ENCODE measurements around the gene S1PR5.
"Not testable (repeated sequence)": the region's sequence is repeated elsewhere in the genome, so short reads cannot be mapped to it uniquely, and the experiment has no call there.

Gene S1PR5

DNA sequence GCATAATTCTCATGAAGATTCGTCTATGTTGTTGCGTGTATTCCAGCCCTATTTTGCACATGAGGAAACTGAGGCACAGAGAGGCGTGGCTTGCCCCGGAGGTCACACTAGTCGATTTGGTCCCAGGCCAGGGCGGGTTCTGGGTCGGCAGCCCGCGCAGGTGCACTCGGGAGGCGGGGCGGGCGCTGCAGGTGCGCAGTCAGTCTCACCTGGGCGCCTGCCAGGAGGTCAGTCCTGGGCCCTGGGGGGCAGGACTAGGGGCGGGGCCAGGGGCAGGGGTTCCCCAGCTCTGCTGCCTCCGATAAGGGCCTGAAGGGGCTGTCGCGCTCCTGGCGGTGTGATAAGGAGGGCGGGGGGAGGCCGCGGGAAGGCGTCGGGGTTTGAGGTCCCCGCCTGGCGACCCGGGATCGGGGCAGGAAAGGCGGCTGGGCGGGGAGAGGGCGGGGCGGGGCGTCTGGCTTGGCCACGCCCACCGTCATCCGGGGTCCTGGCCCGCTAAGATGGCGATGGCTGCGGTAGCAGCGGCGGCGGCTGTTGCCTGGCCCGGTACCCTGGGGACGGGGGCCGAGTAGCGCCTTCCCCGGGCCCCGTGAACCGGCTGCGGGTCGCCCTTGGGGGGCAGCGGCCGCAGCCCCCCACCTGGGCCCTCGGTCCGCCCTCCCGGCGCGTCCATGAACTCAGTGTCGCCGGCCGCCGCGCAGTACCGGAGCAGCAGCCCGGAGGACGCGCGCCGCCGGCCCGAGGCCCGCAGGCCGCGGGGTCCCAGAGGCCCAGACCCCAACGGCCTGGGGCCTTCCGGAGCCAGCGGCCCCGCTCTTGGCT, 26.4 kb upstream of the S1PR5 start, which contains the start of gene ATG4D:
ATG4D (plus strand) TSS at position 485 of the 822 bp plus-strand sequence; CDS start at position 672, 187 bp downstream.
- DNase-seq = peak; percentile 90

DNA sequence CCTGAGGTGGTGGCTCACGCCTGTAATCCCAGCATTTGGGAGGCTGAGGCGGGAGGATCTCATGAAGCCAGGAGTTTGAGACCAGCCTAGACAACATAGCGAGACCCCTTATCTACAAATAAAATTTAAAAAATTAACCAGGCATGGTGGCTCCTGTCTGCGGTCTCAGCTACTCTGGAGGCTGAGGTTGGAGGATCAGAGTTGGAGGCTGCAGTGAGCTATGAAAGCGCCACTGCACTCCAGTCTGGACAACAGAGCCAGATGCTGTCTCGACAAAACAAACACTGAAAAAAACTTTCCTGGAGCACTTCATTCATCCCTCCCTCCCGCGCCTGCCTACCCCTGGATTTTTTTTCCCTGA, 25.8 kb upstream of the S1PR5 start:
- no peak for DNase-seq

DNA sequence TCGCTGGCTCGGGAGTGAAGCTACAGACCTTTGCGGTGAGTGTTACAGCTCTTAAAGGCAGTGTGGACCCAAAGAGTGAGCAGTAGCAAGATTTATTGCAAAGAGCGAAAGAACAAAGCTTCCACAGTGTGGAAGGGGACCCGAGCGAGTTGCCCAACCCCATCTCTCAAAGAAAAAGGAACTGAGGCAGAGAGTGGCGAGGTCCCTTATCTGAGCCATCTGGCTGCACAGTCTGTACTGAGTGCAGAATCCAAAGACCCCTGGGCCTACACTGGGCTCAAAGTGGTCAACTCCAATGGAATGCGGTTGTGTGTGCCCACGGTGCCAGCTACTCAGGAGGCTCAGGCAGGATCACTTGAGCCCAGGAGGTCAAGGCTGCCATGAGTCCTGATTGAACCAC, 21.8 kb upstream of the S1PR5 start:
- DNase-seq = not testable (repeated sequence)

DNA sequence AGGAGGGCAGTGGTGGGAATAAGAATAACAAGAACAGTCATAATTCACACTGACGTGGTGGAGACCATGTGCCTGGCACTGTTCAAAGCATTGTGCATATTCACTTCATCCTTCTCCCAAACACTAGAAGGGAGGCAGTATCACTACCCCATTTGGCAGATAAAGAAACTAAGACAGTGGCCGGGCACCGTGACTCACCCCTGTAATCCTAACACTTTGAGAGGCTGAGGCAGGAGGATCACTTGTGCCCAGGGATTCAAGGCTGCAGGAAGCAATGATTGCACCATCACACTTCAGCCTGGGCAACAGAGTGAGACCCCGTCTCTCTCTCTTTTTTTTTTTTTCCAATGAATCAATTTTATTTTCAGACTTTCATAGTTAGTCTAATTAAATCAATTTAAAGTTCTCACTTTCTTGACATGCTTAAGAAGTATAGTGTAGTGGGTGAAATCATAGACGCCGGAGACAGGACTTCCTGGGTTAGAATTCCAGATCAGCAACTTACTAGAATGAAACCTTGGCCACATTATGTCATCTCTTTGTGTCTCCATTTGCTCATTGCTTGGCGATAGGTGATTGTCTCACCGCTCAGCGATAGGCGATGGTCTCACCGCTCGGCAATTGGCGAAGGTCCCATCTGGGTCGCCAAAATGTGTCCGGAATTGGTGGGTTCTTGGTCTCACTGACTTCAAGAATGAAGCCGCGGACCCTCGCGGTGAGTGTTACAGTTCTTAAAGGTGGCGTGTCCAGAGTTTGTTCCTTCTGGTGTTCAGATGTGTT, 21.1 kb upstream of the S1PR5 start:
- DNase-seq = no peak

DNA sequence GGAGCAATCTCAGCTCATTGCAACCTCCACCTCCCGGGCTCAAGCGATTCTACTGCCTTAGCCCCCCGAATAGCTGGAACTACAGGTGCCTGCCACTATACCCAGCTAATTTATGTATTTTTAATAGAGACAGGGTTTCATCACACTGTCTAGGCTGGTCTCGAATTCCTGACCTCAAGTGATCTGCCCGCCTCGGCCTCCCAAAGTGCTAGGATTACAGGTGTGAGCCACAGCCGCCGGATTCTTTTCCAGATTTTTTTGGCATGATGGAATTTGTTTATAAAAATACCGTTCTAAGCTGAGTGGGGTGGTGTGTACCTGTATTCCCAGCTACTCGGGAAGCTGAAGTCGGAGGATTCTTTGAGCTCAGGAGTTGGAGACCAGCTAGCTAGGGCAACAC, 20.4 kb upstream of the S1PR5 start:
- no peak for DNase-seq

DNA sequence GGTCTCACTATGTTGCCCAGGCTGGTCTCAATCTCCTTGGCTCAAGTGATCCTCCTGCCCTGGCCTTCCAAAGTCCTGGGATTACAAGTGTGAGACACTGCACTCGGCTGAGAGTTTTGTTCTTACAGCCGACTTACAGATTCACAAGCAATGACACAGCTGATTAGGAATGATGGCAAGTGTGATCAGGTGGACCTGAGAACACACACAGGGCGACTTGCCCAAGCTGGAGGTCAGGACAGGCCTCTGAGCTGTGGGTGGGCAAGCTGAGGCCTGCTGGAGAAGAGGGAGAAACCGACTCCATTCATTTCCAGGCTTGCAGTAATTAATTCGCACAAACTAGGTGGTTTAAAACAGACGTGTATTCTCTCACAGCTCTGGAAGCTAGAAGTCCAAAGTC, 18.4 kb upstream of the S1PR5 start:
- no peak for DNase-seq

DNA sequence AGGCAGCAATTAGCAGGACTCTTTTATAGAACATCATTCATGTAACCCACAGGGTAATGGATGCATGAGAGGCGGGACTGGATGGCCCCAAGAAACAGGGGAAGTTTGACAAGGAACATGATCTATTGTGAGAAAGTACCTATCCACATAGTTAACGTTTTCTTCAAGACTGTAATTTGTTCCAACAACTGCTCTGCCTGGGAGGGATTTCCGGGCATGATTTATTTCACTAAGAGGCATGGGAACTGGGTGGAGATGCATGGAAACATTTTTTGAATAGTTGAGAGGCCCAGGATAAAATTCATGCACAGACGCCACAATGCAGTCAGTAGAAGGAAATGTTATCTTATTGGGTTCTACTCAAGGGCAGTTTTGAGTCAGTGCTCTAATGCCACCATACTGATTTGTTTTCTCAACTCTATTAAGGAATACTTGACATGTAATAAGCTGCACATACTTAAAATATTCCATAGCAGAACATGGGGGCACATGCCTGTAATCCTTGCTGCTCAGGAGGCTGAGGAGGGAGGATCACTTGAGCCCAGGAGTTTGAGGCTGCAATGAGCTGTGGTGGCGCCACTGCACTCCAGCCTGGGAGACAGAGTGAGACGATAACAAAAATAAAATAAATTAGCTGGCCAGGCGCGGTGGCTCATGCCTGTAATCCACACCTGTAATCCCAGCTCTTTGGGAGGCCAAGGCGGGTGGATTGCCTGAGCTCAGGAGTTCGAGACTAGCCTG, 16.6 kb upstream of the S1PR5 start:
- no peak for DNase-seq

DNA sequence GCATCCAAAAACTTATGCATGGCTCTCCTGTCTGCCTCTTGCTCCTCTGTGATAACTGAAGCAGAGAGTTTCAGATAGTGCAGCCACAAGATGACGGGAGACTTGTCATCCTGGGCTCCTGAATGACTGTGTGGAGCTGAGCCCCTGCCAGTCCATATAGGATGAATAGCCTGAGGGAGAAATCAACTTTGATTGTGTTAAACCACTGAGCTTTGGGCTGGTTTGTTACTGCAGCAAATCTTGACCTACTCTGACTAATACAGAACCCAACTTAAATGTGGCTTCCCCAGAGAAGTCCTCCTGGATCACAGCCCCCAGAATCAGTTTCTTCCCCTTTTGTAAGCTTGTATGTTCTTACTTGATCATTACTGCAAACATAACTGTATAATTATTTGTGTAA, 15.2 kb upstream of the S1PR5 start:
- DNase-seq = no peak

DNA sequence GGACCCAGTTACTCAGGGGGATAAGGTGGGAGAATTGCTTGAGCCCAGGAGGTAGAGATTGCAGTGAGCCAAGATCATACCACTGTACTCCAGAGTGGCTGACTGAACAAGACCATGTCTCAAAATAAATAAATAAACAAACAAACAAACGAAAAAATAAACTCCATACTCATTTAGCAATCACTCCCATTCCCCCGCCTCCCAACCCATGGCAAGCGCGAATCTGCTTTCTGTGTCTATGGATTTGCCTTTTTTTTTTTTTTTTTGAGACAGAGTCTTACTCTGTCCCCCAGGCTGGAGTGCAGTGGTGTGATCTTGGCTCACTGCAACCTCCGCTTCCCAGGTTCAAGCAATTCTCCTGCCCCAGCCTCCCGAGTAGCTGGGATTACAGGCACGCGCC, 9.6 kb upstream of the S1PR5 start:
- DNase-seq = not testable (repeated sequence)

DNA sequence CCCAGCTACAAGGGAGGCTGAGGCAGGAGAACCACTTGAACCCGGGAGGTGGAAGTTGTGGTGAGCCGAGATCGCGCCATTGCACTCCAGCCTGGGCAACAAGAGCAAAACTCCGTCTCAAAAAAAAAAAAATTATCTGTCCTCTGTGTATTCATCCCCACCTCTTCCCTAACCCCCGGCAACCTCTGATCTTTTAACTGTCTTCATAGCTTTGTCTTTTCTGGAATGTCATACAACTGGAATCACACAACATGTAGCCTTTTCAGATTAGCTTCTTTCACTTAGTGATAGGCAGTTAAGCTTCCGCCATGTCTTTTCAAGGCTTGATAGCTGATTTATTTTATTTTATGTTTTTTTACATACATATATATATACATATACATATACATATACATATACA, 8.4 kb upstream of the S1PR5 start:
- DNase-seq = no peak

DNA sequence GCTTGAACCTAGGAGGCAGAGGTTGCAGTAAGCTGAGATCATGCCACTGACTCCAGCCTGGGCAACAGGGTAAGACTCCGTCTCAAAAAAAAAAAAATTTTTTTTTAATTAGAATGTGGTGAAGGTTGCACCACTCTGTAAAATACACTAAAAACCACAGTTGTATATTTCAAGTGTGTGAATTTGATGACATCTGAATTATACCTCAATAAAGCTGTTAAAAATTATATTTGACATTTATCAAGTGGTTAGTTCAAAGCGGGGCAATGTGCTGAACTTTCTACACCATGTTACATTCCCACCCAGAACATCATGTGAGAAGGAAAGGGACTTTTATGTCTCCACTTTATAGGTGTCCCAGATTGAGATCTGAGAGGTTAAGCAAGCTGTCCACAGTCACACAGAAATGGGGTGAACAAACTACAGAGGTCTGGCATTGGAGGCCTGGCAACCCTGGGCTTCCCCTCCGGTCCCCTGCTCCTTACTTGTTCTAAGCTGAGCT, 5.9 kb upstream of the S1PR5 start:
- DNase-seq = no peak

DNA sequence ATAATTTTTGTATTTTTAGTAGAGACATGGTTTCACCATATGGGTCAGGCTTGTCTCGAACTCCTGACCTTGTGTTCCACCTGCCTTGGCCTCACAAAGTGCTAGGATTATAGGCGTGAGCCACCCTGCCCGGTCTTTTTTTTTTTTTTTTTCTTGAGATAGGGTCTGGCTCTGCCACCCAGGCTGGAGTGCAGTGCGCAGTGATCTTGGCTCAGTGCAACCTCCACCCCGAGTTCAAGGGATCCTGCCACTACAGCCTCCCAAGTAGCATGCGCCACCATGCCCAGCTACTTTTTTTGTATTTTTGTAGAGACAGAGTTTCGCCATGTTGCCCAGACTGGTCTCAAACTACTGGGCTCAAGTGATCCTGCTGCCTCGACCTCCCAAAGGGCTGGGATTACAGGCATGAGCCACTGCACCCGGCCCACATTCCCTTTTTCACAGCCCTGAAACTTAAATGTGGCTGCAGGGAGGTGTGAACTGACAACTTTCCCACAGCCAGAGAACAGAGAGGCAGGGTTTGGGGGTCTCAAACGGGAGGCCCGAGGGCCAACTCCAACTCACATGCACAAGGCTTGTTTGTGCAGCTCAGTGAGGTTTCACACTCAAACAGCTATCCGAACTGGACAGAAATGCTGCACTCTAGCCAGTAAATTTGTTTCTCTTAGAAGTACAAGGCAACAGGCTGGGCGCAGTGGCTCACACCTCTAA, 4.4 kb upstream of the S1PR5 start:
- DNase-seq = no peak

DNA sequence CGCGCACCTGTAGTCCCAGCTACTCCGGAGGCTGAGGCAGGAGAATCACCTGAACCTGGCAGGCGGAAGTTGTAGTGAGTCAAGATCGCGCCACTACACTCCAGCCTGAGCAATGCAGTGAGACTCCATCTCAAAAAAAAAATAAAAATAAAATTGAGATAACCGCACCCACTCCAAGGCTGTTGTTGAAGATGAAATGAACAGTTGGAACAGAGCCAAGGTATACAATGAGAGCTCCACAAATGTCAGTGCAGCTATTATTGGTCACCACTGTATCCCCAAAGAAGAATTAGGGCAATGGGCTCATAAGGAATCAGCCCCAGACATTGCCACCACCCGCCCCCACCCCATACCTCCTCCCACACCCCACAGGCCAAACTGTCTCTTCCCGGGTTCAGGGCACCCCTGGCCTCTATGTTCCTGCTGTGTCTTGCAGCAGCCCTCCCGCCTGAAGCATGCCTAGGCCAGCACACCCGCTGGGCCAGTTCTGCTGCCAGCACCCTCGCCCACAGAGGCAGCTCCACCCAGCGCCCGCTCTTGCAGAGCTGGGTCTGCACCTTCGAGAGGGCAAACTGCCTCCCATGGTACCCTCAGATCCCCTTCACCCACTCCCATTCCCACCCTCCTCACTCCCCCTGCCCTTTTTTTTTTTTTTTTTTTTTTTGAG, 3.5 kb upstream of the S1PR5 start:
- no peak for DNase-seq

DNA sequence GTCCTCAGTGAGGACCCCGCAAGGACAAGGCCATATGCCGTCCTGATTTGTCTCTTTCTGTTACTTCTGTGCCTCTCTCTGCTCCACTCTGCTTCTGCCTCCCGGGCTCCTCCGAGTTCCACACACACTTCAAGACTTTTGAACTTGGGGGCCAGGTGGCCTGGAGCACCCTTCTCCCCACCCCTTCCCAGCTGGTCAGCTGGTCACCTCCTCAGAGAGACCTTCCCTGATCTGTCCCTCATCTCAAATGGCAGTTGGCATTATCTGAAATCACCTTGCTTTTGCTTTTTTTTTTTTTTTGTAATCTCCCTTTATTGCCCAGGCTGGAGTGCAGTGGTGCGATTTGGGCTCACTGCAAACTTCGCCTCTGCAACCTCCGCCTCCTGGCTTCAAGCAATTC, 2.2 kb upstream of the S1PR5 start:
- no peak for DNase-seq

DNA sequence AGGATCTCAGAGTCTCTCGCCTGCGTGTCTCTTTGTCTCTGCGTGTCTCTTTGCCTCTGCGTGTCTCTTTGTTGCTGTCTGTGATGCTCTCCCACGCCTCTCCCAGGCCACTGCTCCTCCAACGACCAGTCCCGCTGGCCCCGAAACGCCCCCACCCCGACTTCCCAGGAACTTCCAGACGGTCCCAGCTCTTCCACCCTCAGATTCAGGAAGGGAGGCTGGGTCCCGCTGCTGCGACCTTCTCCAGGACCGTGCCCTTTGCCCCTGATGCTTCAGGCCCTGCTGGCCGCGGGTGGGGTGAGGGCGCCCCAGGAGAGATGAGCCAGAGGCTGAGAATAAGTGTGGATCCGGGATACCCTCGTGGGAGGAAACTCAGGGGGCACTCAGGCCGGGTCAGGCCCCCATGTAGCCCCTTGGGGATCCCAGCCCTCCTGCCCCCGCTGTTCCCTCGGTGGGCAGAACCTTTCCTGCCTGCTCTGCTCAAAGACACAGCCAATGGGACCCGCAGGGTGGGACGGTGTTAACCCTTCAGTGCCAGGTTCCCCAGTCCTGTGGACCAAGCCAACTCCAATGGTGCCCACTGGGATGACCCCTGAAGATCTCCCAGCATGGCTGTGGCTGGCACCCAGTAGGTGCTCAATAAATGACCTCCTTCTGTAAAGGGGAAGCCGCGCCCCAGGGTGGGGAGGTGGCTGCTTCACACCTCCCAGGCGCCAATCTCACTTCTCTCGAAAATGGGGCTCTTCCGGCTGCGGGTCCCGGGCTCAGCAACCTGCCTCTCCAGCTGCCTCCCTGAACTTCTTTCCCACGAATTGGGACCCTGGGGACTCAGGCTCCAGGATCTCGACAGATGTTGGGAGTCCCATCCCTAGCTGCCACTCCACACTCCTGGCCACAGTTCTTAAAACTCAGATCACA, 1.5 kb upstream of the S1PR5 start:
- no peak for DNase-seq

DNA sequence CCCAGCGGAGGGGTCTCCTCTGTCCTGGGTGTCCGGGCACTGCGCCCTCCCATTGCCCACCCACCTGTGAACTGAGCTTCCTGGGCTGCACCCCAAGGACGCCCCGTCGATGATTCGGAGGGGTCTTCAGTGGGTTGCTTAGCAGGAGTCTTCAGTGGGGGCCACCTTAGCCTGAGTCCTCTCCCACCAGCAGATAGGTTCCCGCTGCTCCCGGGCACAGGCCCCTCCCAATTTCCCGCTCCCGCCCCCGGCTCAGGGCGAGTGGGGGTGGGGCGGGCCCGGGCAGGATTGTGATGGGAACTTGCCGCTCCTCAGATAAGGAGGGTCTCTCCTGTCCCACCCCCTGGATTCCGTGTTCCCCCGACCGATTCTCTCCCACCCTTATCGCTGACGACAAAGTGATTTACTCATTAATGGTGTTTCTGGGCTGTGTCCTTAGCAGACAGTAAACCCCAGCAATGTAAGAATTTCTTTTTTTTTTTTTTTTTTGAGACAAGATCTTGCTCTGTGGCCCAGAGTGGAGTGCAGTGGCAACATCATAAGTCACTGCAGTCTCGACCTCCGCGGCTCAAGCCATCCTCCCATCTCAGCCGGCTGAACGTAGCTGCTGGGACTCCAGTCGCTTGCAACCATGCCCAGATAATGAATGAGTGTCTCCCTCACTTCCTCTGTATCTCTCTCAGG, 655 bp upstream of the S1PR5 start:
- DNase-seq = no peak

DNA sequence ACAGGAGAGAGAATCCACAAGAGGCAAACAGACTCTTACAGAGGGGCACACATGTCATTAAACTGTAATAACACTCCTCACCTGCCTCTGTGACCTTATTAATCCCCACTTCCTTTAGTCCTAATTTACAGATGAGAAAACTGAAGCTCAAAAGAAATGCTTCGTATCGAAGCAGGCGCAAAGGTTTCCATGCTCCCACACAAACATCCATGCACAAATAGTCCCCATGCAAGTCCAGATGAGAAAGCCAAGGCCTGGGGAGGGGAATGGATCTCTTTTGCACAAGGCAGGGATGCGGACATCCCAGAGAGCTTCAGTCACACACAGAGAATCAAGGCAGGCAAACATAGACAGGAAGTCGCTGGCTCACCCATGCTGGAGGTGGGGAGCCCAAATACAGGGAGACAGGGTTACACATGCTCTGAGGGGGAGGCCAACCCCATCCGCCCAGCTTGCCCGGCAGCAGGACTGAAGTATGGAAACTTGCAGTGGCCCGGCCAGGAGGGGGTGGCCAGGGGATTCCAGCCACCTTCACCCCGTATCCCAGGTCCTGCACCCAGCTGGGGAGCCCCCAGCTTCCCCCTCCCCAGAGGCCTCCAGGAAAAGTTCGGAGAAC, 468 bp downstream of the S1PR5 start:
- DNase-seq = no peak

DNA sequence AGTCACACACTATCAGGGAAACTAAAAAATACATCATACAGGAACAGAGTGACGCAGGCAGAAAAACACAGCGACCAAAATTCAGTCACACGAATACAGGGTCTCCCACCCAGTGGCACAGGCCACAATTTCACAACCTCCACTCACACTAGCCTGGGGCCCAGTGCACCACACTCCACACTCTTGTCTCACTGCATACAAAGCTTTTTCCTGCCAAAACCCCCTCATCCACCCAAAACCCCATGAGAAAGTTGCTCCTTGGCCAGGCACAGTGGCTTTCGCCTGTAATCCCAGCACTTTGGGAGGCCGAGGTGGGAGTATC, 1.2 kb downstream of the S1PR5 start:
- no peak for DNase-seq

DNA sequence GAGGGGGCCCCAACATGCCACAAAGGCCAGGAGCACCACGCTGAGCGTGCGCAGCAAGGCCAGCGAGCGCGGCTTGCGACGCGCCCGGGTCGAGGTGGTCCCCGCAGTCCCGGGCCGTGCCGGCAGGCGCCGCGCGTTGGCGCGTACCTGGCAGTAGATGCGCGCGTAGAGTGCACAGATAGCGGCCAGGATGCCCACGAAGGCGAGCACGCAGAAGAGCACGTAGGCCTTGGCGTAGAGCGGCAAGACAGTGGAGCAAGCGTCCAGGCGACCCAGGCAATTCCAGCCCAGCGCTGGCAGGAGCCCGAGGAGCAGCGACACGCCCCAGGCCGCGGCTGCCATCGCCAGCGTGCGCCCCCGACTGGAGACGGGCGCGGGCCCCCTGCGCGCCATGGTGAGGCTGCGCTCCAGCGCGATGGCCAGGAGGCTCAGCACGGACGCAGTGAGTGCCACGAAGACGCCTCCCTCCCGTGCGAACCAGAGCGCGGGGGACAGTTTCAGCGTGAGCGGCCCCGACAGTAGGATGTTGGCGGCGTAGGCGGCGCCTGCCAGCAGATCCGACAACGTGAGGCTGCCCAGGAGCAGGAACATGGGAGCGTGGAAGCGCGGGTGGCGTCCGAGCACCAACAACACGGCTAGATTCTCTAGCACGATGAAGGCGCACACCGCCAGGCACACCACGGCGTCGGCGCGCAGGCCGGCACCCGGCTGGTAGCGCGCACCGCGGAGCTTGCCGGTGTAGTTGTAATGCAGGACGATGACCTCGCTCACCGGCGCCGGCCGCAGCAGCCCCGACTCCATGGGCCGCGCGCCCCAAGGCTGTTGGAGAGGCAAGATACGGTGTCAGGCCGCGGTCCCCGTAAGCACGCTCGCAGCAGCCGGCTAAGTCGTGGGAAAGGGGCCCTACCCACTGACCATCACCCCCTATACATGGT, 2.8 kb downstream of the S1PR5 start:
- no peak for DNase-seq
